Endothelial cell of umbilical vein (primary cell): ENCODE data around the gene TBC1D5. TPM values are rescaled to one million over a fixed set of nuclear protein-coding genes. Genes with fewer than 3 reads are reported as not detected.

Source experiments
- BruUV-seq: library from RNA; stranded (reverse); fragments of 400-500 nt; replicated peaks from 2 replicates; lab custom pipeline; 2021; lab: Mats Ljungman, UMichigan
- CTCF ChIA-PET: fragments of 300-600, 350-600 bp; sonication (Branson Sonifier 250); formaldehyde crosslinking; loops from one replicate; lab custom pipeline; 2021; ENCODE audit warnings: antibody characterized with exemption, inconsistent platforms; lab: Charles Lee
- POLR2A ChIA-PET: fragments of 300-600, 350-600 bp; sonication (Branson Sonifier 250); formaldehyde crosslinking; loops from one replicate; lab custom pipeline; 2021; ENCODE audit warnings: antibody characterized with exemption, inconsistent platforms; lab: Charles Lee
- DNase-seq: peaks from one replicate; pipeline ENCODE4 v3.0.0-alpha.2; 2011; ENCODE audit warnings: low read depth, low spot score
- FAIRE-seq: peaks from 2 replicates; lab custom pipeline; 2011; peaks lifted over from hg19 to GRCh38; lab: Jason Lieb, UNC
- H2AFZ ChIP-seq: 2 replicates; pipeline ENCODE4 v1.6.0; 2012; ENCODE audit warnings: low read depth, low read length, control low read depth, inconsistent platforms
- H3K27ac ChIP-seq: 2 replicates; pipeline ENCODE4 v1.5.1; 2011; ENCODE audit warnings: low read depth, mild to moderate bottlenecking, control low read depth, low read length, moderate library complexity; ENCODE audit not compliant: insufficient read depth
- H3K27me3 ChIP-seq, 2 experiments: 2 replicates each; pipeline versions ENCODE4 v1.6.0 to v1.6.1; 2011; ENCODE audit warnings: low read length in 2 of 2, mixed read lengths in 1 of 2; ENCODE audit not compliant: control insufficient read depth in 2 of 2, insufficient read depth in 2 of 2
- H3K36me3 ChIP-seq, 2 experiments: 2 replicates in 1 of 2; 3 replicates in 1 of 2; pipeline ENCODE4 v1.5.1; 2011; ENCODE audit warnings: low read length in 2 of 2, mild to moderate bottlenecking in 1 of 2, moderate library complexity in 1 of 2; ENCODE audit not compliant: control insufficient read depth in 2 of 2, insufficient read depth in 2 of 2; ENCODE audit errors: extremely low read depth in 1 of 2
- H3K4me1 ChIP-seq: 3 replicates; pipeline ENCODE4 v1.5.1; 2011; ENCODE audit warnings: mild to moderate bottlenecking, low read length; ENCODE audit not compliant: control insufficient read depth, insufficient read depth; ENCODE audit errors: extremely low read depth
- H3K4me2 ChIP-seq: 2 replicates; pipeline ENCODE4 v1.6.1; 2011; ENCODE audit warnings: low read length, control low read depth, mixed read lengths; ENCODE audit not compliant: insufficient read depth
- H3K4me3 ChIP-seq, 3 experiments: fragments of 200-600 bp in 1 of 3; sonication (generic), shearing (Covaris generic) in 1 of 3; replicated peaks in 1 of 3; 2 replicates each; pipeline ENCODE4 v1.5.1; 2011 to 2016; ENCODE audit warnings: control low read depth in 3 of 3, low read length in 3 of 3, mild to moderate bottlenecking in 2 of 3, inconsistent platforms in 1 of 3, low read depth in 1 of 3, moderate library complexity in 1 of 3; ENCODE audit not compliant: insufficient read depth in 1 of 3
- H3K79me2 ChIP-seq: 2 replicates; pipeline ENCODE4 v1.6.0; 2012; ENCODE audit warnings: low read length, inconsistent platforms; ENCODE audit not compliant: control insufficient read depth, insufficient read depth
- H3K9ac ChIP-seq: replicated peaks from 2 replicates; pipeline ENCODE3; 2011; ENCODE audit warnings: low read length, control low read depth; ENCODE audit not compliant: insufficient read depth; ENCODE audit errors: extremely low read depth
- H3K9me1 ChIP-seq: replicated peaks from 3 replicates; pipeline ENCODE4 v1.6.0; 2011; ENCODE audit warnings: mild to moderate bottlenecking, low read length; ENCODE audit not compliant: control insufficient read depth, insufficient read depth; ENCODE audit errors: extremely low read depth
- H3K9me3 ChIP-seq: replicated peaks from 2 replicates; pipeline ENCODE4 v1.5.1; 2012; ENCODE audit warnings: low read length, inconsistent platforms; ENCODE audit not compliant: control insufficient read depth, insufficient read depth
- H4K20me1 ChIP-seq: replicated peaks from 2 replicates; pipeline ENCODE3; 2011; ENCODE audit warnings: mild to moderate bottlenecking, low read length; ENCODE audit not compliant: control insufficient read depth, insufficient read depth; ENCODE audit errors: extremely low read depth
- EZH2 ChIP-seq: IDR thresholded peaks from 2 replicates; pipeline ENCODE4 v1.6.1; 2012; ENCODE audit warnings: borderline replicate concordance, low read depth, mild to moderate bottlenecking, moderate library complexity, low read length, inconsistent platforms; ENCODE audit not compliant: severe bottlenecking
- FOS ChIP-seq: IDR thresholded peaks from 2 replicates; pipeline ENCODE4 v1.6.1; 2011; ENCODE audit warnings: mild to moderate bottlenecking, low read length, moderate library complexity, borderline replicate concordance; ENCODE audit not compliant: insufficient read depth
- GATA2 ChIP-seq: IDR thresholded peaks from 2 replicates; pipeline ENCODE4 v1.7.0; 2011; ENCODE audit warnings: low read depth, mild to moderate bottlenecking, moderate library complexity, mixed read lengths, low read length; ENCODE audit not compliant: insufficient read length, insufficient read depth
- JUN ChIP-seq: IDR thresholded peaks from 2 replicates; pipeline ENCODE4 v1.6.1; 2011; ENCODE audit warnings: borderline replicate concordance, low read depth; ENCODE audit not compliant: insufficient read length, insufficient read depth
- MAX ChIP-seq: IDR thresholded peaks from 2 replicates; pipeline ENCODE4 v1.6.1; 2011; ENCODE audit not compliant: insufficient read depth, insufficient read length
- MYC ChIP-seq: IDR thresholded peaks from one replicate; pipeline ENCODE4 v1.6.1; 2011; ENCODE audit warnings: mild to moderate bottlenecking, low read depth, low read length
- POLR2A ChIP-seq: IDR thresholded peaks from 2 replicates; pipeline ENCODE4 v1.6.1; 2012; ENCODE audit warnings: low read depth, mild to moderate bottlenecking, control low read depth, low read length
- POLR2AphosphoS5 ChIP-seq: IDR thresholded peaks from 2 replicates; pipeline ENCODE4 v1.6.1; 2012; ENCODE audit warnings: low read depth, mild to moderate bottlenecking, control low read depth, low read length, moderate library complexity; ENCODE audit not compliant: insufficient read depth
- dilution Hi-C: fragments of 300-500 bp; cut with MboI; formaldehyde crosslinking; loops from one replicate; pipeline ENCODE4 v1.15.0; 2019; ENCODE audit warnings: low sequenced_read_pairs; ENCODE audit not compliant: extremely low pct_ligation_motif_present
- intact Hi-C: fragments of 100-400 bp; cut with micrococcal nuclease; formaldehyde crosslinking; loops from one replicate; pipeline ENCODE4 v1.10.0; 2022
- polyA plus RNA-seq, 4 experiments: library from polyadenylated mRNA; depleted of rRNA in 3 of 4; stranded (reverse) in 3 of 4; unstranded in 1 of 4; fragments of >200 nt; gene quantifications; 2 replicates each; pipeline versions ENCODE4 v1.2.1 to v1.2.3, GENCODE V29; 2011 to 2012; ENCODE audit warnings: missing spikeins in 1 of 4
- total RNA-seq: library from RNA; stranded (reverse); gene quantifications from 2 replicates; pipeline ENCODE4 v1.2.3, GENCODE V29; 2021
- TF ChIP-seq, protein P1 (sequence below), 2 donors: IDR thresholded peaks; 1 replicate in 1 of 2; 2 replicates in 1 of 2; pipeline ENCODE4 v1.5.1; 2011; ENCODE audit warnings: low read length in 2 of 2, mild to moderate bottlenecking in 2 of 2, moderate library complexity in 2 of 2, control low read depth in 1 of 2, inconsistent platforms in 1 of 2, low read depth in 1 of 2; ENCODE audit not compliant: insufficient read depth in 1 of 2; ENCODE audit errors: extremely low read depth in 1 of 2

The TBC1D5 gene
- total and polyA plus RNA-seq, 2 donors (not counting 3 experiments of a cell fraction or from before 2014, with no cell fraction given), result 17.5 to 44.7 TPM

DNA sequence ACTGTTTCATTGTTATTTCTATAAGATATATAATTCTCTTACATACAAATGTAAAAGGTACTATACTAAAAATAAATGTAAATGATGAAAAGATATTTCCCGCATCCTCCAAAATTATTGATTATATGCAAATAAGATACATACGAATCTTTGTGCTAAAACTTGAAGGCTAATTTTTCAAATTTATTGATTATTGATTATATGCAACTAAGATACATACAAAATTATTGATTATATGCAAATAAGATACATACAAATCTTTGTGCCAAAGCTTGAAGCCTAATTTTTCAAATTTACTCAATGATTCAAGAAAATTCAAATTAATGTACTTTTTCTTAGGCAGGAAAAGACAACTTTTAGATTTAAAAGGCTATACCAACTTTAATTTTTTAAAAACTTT, 319.8 kb downstream of the TBC1D5 start:
- Histone ChIP-seq H3K4me3 (no peak overlapping the region), H3K27ac (no peak overlapping the region), H3K27me3 (no peaks in the 10 kb centered on the region), H3K9ac (no peak overlapping the region), H2AFZ (no peak overlapping the region), H3K4me1 (no peaks in the 10 kb centered on the region), H4K20me1 (no peaks in the 10 kb centered on the region), H3K9me3 (no peaks in the 10 kb centered on the region), H3K9me1 (no peaks in the 10 kb centered on the region), H3K4me2 (no peak overlapping the region), H3K36me3 (no peaks in the 10 kb centered on the region), H3K79me2 (no peaks in the 10 kb centered on the region)
- POLR2A ChIA-PET, result no interaction called here
- CTCF ChIA-PET, result interaction anchor here (1.4 to 3.3 kb wide), 3 partner anchors 8 to 418 kb away, joined by 4 to 17 read pairs (median 10); no protein-coding TSS in a partner anchor
- no peak for DNase-seq
- no TSS peak for BruUV-seq
- no peak for FAIRE-seq
- no peak for TF ChIP-seq POLR2A
- TF ChIP-seq, protein P1, sequence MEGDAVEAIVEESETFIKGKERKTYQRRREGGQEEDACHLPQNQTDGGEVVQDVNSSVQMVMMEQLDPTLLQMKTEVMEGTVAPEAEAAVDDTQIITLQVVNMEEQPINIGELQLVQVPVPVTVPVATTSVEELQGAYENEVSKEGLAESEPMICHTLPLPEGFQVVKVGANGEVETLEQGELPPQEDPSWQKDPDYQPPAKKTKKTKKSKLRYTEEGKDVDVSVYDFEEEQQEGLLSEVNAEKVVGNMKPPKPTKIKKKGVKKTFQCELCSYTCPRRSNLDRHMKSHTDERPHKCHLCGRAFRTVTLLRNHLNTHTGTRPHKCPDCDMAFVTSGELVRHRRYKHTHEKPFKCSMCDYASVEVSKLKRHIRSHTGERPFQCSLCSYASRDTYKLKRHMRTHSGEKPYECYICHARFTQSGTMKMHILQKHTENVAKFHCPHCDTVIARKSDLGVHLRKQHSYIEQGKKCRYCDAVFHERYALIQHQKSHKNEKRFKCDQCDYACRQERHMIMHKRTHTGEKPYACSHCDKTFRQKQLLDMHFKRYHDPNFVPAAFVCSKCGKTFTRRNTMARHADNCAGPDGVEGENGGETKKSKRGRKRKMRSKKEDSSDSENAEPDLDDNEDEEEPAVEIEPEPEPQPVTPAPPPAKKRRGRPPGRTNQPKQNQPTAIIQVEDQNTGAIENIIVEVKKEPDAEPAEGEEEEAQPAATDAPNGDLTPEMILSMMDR (IDR thresholded peaks at IDR 0.05; ENCODE audit: extremely low read depth in 1 of 2, insufficient read depth in 1 of 2, low read depth in 1 of 2, low read length in 2 of 2), result no peak
- no peak for TF ChIP-seq EZH2
- no peak for TF ChIP-seq POLR2AphosphoS5
- TF ChIP-seq FOS, result no peak
- TF ChIP-seq JUN, result no peak
- no peak for TF ChIP-seq GATA2
- TF ChIP-seq MAX, result no peak
- no peak for TF ChIP-seq MYC
- intact Hi-C loops, result no loop called here
- dilution Hi-C loops, result no loop called here
